Fibroblast of villous mesenchyme (primary cell): ENCODE measurements around the gene QPRT. TPM values are rescaled to one million over a fixed set of nuclear protein-coding genes. Genes with fewer than 3 reads are reported as not detected.
"Not testable (repeated sequence)": the region's sequence is repeated elsewhere in the genome, so short reads cannot be mapped to it uniquely, and the experiment has no call there.

ENCODE experiments used
- DNase-seq: peaks from one replicate; pipeline ENCODE4 v3.0.0-alpha.2; 2010; ENCODE audit warnings: low read depth
- H3K4me3 ChIP-seq: 2 replicates; pipeline ENCODE4 v1.5.1; 2011; ENCODE audit warnings: low read depth, mild to moderate bottlenecking, low read length
- CTCF ChIP-seq: IDR thresholded peaks from 2 replicates; pipeline ENCODE4 v1.5.1; 2012; ENCODE audit warnings: low read depth, mild to moderate bottlenecking, low read length; ENCODE audit not compliant: insufficient read depth
- total RNA-seq: library from RNA; depleted of rRNA; stranded (reverse); fragments of >200 nt; gene quantifications from 2 replicates; pipeline ENCODE4 v1.2.3, GENCODE V29; 2012

The QPRT gene
- total RNA-seq, 1 donor: 123 TPM

GRCh38 chr16:29686740-29687332, 7.9 kb downstream of the QPRT start:
- H3K4me3 ChIP-seq: no peak overlapping the region
- no peak for TF ChIP-seq CTCF
- no peak for DNase-seq

- no peak overlapping the region for H3K4me3 ChIP-seq
- TF ChIP-seq CTCF: no peak
- peak; percentile 51 for DNase-seq
Observed at GRCh38 chr16:29687755-29688154, 8.8 kb downstream of the QPRT start.

GRCh38 chr16:29688172-29688571, 9.2 kb downstream of the QPRT start:
- TF ChIP-seq CTCF: no peak
- no peak overlapping the region for H3K4me3 ChIP-seq
- DNase-seq: no peak

GRCh38 chr16:29689490-29690351, 10.7 kb downstream of the QPRT start:
- DNase-seq, H3K4me3 ChIP-seq: not testable (repeated sequence)

- not testable (repeated sequence) for H3K4me3 ChIP-seq, DNase-seq
Observed at GRCh38 chr16:29692606-29693005, 13.6 kb downstream of the QPRT start.

GRCh38 chr16:29694384-29695195, 15.6 kb downstream of the QPRT start:
- peak; percentile 48 for DNase-seq

GRCh38 chr16:29695675-29696074, 16.7 kb downstream of the QPRT start:
- DNase-seq, H3K4me3 ChIP-seq: not testable (repeated sequence)

More at GRCh38 chr16:29694384-29695195, 15.6 kb downstream of the QPRT start:
- no peak for TF ChIP-seq CTCF
- no peak overlapping the region for H3K4me3 ChIP-seq

GRCh38 chr16:29696881-29697331, 17.9 kb downstream of the QPRT start:
- DNase-seq: no peak
- H3K4me3 ChIP-seq: no peak overlapping the region
- TF ChIP-seq CTCF: no peak
